ENCODE measurements around the gene VDR. TPM values are rescaled to one million over a fixed set of nuclear protein-coding genes. Genes with fewer than 3 reads are reported as not detected.

Gene VDR
- total RNA-seq, 1 experiment from 2014 or later = 9.5 TPM

- TF ChIP-seq, protein P1, sequence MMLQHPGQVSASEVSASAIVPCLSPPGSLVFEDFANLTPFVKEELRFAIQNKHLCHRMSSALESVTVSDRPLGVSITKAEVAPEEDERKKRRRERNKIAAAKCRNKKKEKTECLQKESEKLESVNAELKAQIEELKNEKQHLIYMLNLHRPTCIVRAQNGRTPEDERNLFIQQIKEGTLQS (IDR thresholded peaks at IDR 0.05) = no peak
- TF ChIP-seq REST (IDR thresholded peaks at IDR 0.05; ENCODE audit: low read depth) (no peak), EZH2 (IDR thresholded peaks at IDR 0.05) (no peak), JUND (IDR thresholded peaks at IDR 0.05) (no peak), YY1 (IDR thresholded peaks at IDR 0.05; ENCODE audit: extremely low read depth, insufficient replicate concordance, low read depth, low read length) (no peak)
These were observed 23.7 kb downstream of the VDR start (continued) for GRCh38 chr12:47881051-47881450.

DNA sequence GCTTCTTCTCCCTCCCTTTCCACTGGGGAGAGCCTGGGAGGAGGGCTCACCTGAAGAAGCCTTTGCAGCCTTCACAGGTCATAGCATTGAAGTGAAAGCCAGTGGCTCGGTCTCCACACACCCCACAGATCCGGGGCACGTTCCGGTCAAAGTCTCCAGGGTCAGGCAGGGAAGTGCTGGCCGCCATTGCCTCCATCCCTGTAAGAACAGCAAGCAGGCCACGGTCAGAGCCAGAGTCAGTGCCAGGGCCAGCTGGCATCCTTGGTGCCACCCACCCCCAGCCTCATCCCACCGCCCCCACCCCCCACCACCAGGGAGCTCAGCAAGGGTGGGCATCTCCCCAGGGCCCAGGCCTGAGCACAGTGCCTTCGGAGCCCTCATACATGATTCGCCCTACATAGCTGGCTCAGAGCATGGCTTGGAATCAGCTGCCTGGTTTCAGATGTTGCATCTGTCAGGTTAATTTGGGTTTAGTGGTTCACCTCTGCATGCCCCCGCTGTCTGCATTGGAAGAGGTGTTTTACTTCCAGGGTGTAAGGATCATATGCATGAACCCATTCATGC is 25.8 kb downstream of the VDR start:
- TF ChIP-seq POLR2A (IDR thresholded peaks at IDR 0.05; ENCODE audit: borderline replicate concordance, extremely low read depth, insufficient read depth, insufficient read length) (no peak), SIN3A (IDR thresholded peaks at IDR 0.05; ENCODE audit: low read depth) (no peak)
- H3K9me2 ChIP-seq (ENCODE audit: insufficient read depth) = no peaks in the 10 kb centered on the region
- H3K27me3 ChIP-seq (ENCODE audit: insufficient read depth, low read length) = no peaks in the 10 kb centered on the region
- no peak overlapping the region for H3K4me2 ChIP-seq (ENCODE audit: low read length)
- intact Hi-C loops (cut with micrococcal nuclease) = no loop called here
- no peak overlapping the region for H3K27ac ChIP-seq (ENCODE audit: low read depth, low read length)
- H3K4me1 ChIP-seq (ENCODE audit: control insufficient read depth in 1 of 2, insufficient read depth in 2 of 2, low read length in 2 of 2) = peaks cover 9 to 21% of the 10 kb centered on the region in 2 experiments; a peak in 3 of 4 replicates
- no peaks in the 10 kb centered on the region for H4K20me1 ChIP-seq (ENCODE audit: insufficient read depth)
- ChIA-PET RAD21 (ENCODE audit: low non-redundant PET in 1 of 2, low total read pairs in 2 of 2, uncharacterized antibody in 2 of 2, unreplicated experiment in 2 of 2) (no interaction called here), CTCF (no interaction called here), POLR2A (no interaction called here)
- H2AFZ ChIP-seq (ENCODE audit: low read depth, low read length, poor library complexity, severe bottlenecking) = no peak overlapping the region
- H3K4me3 ChIP-seq (replicated peaks in 1 of 2; ENCODE audit: low read depth in 1 of 2, low read length in 2 of 2) = no peak overlapping the region
- DNase-seq (ENCODE audit: low read depth, low spot score) (no peak), ATAC-seq (no peak)
- no peaks in the 10 kb centered on the region for H3K79me2 ChIP-seq (ENCODE audit: insufficient read depth, low read length)
- no peak overlapping the region for H3K9ac ChIP-seq (ENCODE audit: low read length)
- H3K9me3 ChIP-seq (ENCODE audit: control insufficient read depth in 1 of 2, insufficient read depth in 1 of 2, low read depth in 1 of 2, low read length in 2 of 2) = no peaks in the 10 kb centered on the region
- no TSS peak for BruUV-seq (replicated peaks)
- H3K36me3 ChIP-seq (ENCODE audit: control insufficient read depth in 1 of 2, insufficient read depth in 2 of 2, low read length in 2 of 2) = peaks cover 0 to 3% of the 10 kb centered on the region in 2 experiments; a peak in 1 of 4 replicates

All from HCT116 (cell line).